GM10266 (cell line): ENCODE results near the gene PPM1K.

Experiments
- DNase-seq: peaks from one replicate; pipeline ENCODE4 v3.0.0; 2012; ENCODE audit errors: extremely low spot score
- TF ChIP-seq, protein P1 (sequence below): IDR thresholded peaks from 2 replicates; pipeline ENCODE4 v1.5.1; 2012; ENCODE audit warnings: mild to moderate bottlenecking, low read depth; ENCODE audit not compliant: control insufficient read depth, insufficient read depth; ENCODE audit errors: missing control alignments

PPM1K gene

GRCh38 chr4:88251924-88252323, 32.4 kb downstream of the PPM1K start:
- TF ChIP-seq, protein P1, sequence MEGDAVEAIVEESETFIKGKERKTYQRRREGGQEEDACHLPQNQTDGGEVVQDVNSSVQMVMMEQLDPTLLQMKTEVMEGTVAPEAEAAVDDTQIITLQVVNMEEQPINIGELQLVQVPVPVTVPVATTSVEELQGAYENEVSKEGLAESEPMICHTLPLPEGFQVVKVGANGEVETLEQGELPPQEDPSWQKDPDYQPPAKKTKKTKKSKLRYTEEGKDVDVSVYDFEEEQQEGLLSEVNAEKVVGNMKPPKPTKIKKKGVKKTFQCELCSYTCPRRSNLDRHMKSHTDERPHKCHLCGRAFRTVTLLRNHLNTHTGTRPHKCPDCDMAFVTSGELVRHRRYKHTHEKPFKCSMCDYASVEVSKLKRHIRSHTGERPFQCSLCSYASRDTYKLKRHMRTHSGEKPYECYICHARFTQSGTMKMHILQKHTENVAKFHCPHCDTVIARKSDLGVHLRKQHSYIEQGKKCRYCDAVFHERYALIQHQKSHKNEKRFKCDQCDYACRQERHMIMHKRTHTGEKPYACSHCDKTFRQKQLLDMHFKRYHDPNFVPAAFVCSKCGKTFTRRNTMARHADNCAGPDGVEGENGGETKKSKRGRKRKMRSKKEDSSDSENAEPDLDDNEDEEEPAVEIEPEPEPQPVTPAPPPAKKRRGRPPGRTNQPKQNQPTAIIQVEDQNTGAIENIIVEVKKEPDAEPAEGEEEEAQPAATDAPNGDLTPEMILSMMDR: no peak
- no peak for DNase-seq

- DNase-seq: no peak
- TF ChIP-seq, protein P1: no peak
Observed at GRCh38 chr4:88247148-88247547, 37.2 kb downstream of the PPM1K start.

DNA sequence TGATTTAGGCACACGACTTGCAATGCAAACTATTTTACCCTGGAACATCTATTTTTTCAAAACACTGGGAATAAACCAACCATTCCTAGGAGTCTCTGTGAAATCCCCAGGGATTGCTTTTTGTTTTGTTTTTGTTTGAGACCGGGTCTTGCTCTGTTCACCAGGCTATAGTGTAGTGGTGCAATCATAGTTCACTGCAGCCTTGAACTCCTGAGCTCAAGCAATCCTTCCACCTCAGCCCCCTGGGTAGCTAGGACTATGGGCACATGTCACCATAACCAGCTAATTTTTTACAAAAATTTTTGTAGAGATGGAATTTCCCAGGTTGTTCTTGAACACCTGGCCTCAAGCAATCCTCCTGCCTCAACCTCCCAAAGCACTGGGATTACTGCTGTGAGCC, 37.8 kb downstream of the PPM1K start:
- TF ChIP-seq, protein P1: no peak
- DNase-seq: no peak

GRCh38 chr4:88244816-88245579, 39.4 kb downstream of the PPM1K start:
- TF ChIP-seq, protein P1: no peak
- DNase-seq: no peak

DNA sequence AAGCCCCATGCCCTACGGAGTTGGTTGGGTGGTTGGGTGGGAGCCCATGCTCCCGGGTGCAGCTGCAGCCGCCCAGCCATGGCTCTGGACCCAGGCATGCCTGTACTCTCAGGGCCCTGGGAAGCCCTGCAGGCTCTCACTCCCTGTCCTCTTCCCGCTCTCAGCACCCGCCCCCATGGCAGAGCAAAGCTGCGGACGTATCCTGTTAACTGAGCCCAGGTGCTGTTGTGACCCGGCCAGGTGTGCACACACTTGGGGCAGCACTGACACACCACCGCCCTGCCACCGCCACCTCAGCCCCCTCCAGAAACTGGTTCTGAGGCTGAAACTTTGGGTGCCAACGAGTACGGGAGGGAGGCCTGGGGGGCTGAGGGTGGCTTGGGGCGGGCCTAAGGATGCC, 40.3 kb downstream of the PPM1K start:
- TF ChIP-seq, protein P1: no peak
- no peak for DNase-seq

DNA sequence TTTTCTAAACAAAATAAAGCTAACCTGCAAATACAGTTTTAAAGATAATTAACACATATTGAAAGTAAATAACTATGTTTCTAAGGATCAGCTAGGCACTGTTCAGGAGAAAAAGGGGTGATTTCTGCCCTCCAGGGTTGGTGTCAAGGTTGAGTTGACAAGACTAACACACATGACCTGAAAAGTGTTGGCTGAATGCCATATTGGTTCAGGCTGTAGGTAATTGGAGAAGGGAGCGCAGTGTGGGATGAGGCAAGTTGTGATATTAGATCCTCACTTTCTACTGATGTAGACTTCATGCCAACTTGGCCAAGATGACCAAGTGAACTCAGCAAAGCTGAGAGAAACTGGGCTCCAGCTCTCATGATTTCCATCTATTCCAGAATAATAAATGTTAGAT, 42.2 kb downstream of the PPM1K start:
- DNase-seq: no peak
- TF ChIP-seq, protein P1: no peak

- no peak for DNase-seq
- TF ChIP-seq, protein P1: no peak
Observed at GRCh38 chr4:88240297-88240714, 44.1 kb downstream of the PPM1K start.
